IMR-90 (cell line): ENCODE data around the gene FOXC1. TPM values are rescaled to one million over a fixed set of nuclear protein-coding genes. Genes with fewer than 3 reads are reported as not detected.

ENCODE experiments used
- ATAC-seq: fragments of 200-7000 bp; cut with Tn5 transposase; 2 replicates; pipeline ENCODE4 v1.9.1; 2020; ENCODE audit warnings: low read depth, mild to moderate bottlenecking, moderate library complexity
- BruUV-seq: library from RNA; stranded (reverse); fragments of 400-500 nt; replicated peaks from 2 replicates; lab custom pipeline; 2021; lab: Mats Ljungman, UMichigan
- CTCF ChIA-PET: fragments of 300-600 bp; formaldehyde crosslinking; extraction: SDS; loops from one replicate; lab custom pipeline; 2021; ENCODE audit warnings: antibody characterized with exemption; lab: Yijun Ruan, JAX
- POLR2A ChIA-PET: fragments of 300-600 bp; sonication (Branson Sonifier 250); formaldehyde crosslinking; loops from one replicate; lab custom pipeline; 2022; ENCODE audit warnings: antibody characterized with exemption; ENCODE audit not compliant: unreplicated experiment; lab: Charles Lee
- DNase-seq: peaks from one replicate; pipeline ENCODE4 v3.0.0; 2013
- H2AFZ ChIP-seq: replicated peaks from 2 replicates; pipeline ENCODE3; 2013; ENCODE audit warnings: low read length, mild to moderate bottlenecking; ENCODE audit not compliant: poor library complexity
- H2AK5ac ChIP-seq: 2 replicates; pipeline ENCODE4 v1.6.1; 2013; ENCODE audit warnings: low read depth, low read length, inconsistent platforms
- H2AK9ac ChIP-seq: replicated peaks from 2 replicates; pipeline ENCODE3; 2013; ENCODE audit warnings: mild to moderate bottlenecking, low read depth, low read length, moderate library complexity; ENCODE audit not compliant: poor library complexity
- H2BK120ac ChIP-seq: 2 replicates; pipeline ENCODE4 v1.6.1; 2013; ENCODE audit warnings: low read depth, low read length, inconsistent platforms
- H2BK15ac ChIP-seq: 3 replicates; pipeline ENCODE4 v1.6.1; 2013; ENCODE audit warnings: low read depth, low read length, inconsistent platforms
- H2BK20ac ChIP-seq: 2 replicates; pipeline ENCODE4 v1.6.1; 2013; ENCODE audit warnings: low read depth, mild to moderate bottlenecking, inconsistent platforms, low read length, moderate library complexity
- H2BK5ac ChIP-seq: 2 replicates; pipeline ENCODE4 v1.6.1; 2013; ENCODE audit warnings: mild to moderate bottlenecking, low read depth, low read length, inconsistent platforms; ENCODE audit not compliant: poor library complexity, severe bottlenecking
- H3K14ac ChIP-seq: replicated peaks from 2 replicates; pipeline ENCODE4 v1.6.1; 2013; ENCODE audit warnings: low read depth, low read length, inconsistent platforms
- H3K18ac ChIP-seq: 2 replicates; pipeline ENCODE4 v1.6.1; 2013; ENCODE audit warnings: low read depth, low read length, control low read depth
- H3K23ac ChIP-seq: 2 replicates; pipeline ENCODE4 v1.6.1; 2013; ENCODE audit warnings: low read depth, low read length, inconsistent platforms
- H3K27ac ChIP-seq: 2 replicates; pipeline ENCODE4 v1.5.1; 2013; ENCODE audit warnings: mild to moderate bottlenecking, control low read depth, low read length; ENCODE audit not compliant: insufficient read depth
- H3K27me3 ChIP-seq: 2 replicates; pipeline ENCODE4 v1.6.1; 2013; ENCODE audit warnings: low read length; ENCODE audit not compliant: control insufficient read depth, insufficient read depth
- H3K36me3 ChIP-seq: 2 replicates; pipeline ENCODE4 v1.6.1; 2013; ENCODE audit warnings: low read length, mixed read lengths; ENCODE audit not compliant: control insufficient read depth, insufficient read depth
- H3K4ac ChIP-seq: 2 replicates; pipeline ENCODE4 v1.6.1; 2013; ENCODE audit warnings: low read depth, low read length, inconsistent platforms
- H3K4me1 ChIP-seq: 2 replicates; pipeline ENCODE4 v1.6.1; 2013; ENCODE audit warnings: low read length, mixed read lengths; ENCODE audit not compliant: control insufficient read depth, insufficient read depth
- H3K4me2 ChIP-seq: 2 replicates; pipeline ENCODE4 v1.6.1; 2013; ENCODE audit warnings: low read depth, mild to moderate bottlenecking, control low read depth, low read length, moderate library complexity
- H3K4me3 ChIP-seq: 2 replicates; pipeline ENCODE4 v1.5.1; 2013; ENCODE audit warnings: low read depth, mild to moderate bottlenecking, control low read depth, low read length, moderate library complexity; ENCODE audit not compliant: insufficient read depth
- H3K56ac ChIP-seq: 2 replicates; pipeline ENCODE4 v1.6.1; 2013; ENCODE audit warnings: low read length, inconsistent platforms; ENCODE audit not compliant: insufficient read depth; ENCODE audit errors: extremely low read depth
- H3K79me1 ChIP-seq, 2 experiments: 2 replicates each; pipeline ENCODE4 v1.6.1; 2013; ENCODE audit warnings: low read length in 2 of 2, inconsistent platforms in 1 of 2, low read depth in 1 of 2
- H3K9ac ChIP-seq: 2 replicates; pipeline ENCODE4 v1.6.1; 2013; ENCODE audit warnings: low read depth, low read length, control low read depth
- H3K9me1 ChIP-seq: 2 replicates; pipeline ENCODE4 v1.6.1; 2013; ENCODE audit warnings: low read length, inconsistent platforms; ENCODE audit not compliant: insufficient read depth
- H3K9me3 ChIP-seq: 2 replicates; pipeline ENCODE4 v1.6.1; 2013; ENCODE audit warnings: low read length; ENCODE audit not compliant: control insufficient read depth, insufficient read depth
- H4K20me1 ChIP-seq: 2 replicates; pipeline ENCODE4 v1.6.1; 2013; ENCODE audit warnings: low read length, inconsistent platforms; ENCODE audit not compliant: insufficient read depth
- H4K5ac ChIP-seq: 2 replicates; pipeline ENCODE4 v1.6.1; 2013; ENCODE audit warnings: mild to moderate bottlenecking, low read depth, low read length, control low read depth
- H4K8ac ChIP-seq, 2 experiments: 2 replicates each; pipeline ENCODE4 v1.6.1; 2013; ENCODE audit warnings: low read depth in 2 of 2, low read length in 2 of 2, control low read depth in 1 of 2, inconsistent platforms in 1 of 2
- H4K91ac ChIP-seq: 2 replicates; pipeline ENCODE4 v1.6.1; 2013; ENCODE audit warnings: low read depth, low read length, inconsistent platforms; ENCODE audit not compliant: insufficient read depth
- CEBPB ChIP-seq: IDR thresholded peaks from 2 replicates; pipeline ENCODE4 v1.6.1; 2012; ENCODE audit warnings: low read depth, low read length, improper control_type of control experiment
- CHD1 ChIP-seq: IDR thresholded peaks from 2 replicates; pipeline ENCODE4 v1.6.1; 2012; ENCODE audit warnings: low read depth, low read length, improper control_type of control experiment
- FOS ChIP-seq: fragments of 150-350 bp; IDR thresholded peaks from 2 replicates; pipeline ENCODE4 v1.6.1; 2016; ENCODE audit warnings: low read depth, low read length
- MAFK ChIP-seq: IDR thresholded peaks from 2 replicates; pipeline ENCODE4 v1.6.1; 2012; ENCODE audit warnings: low read depth, low read length, improper control_type of control experiment
- MAZ ChIP-seq: IDR thresholded peaks from 2 replicates; pipeline ENCODE4 v1.6.1; 2012; ENCODE audit warnings: low read depth, mild to moderate bottlenecking, low read length, improper control_type of control experiment, moderate library complexity, borderline replicate concordance
- MXI1 ChIP-seq: IDR thresholded peaks from 2 replicates; pipeline ENCODE4 v1.6.1; 2012; ENCODE audit warnings: low read depth, mild to moderate bottlenecking, low read length, moderate library complexity, borderline replicate concordance
- NFE2L2 ChIP-seq: fragments of 150-350 bp; IDR thresholded peaks from 2 replicates; pipeline ENCODE4 v1.6.1; 2016; ENCODE audit warnings: low read depth, mild to moderate bottlenecking, low read length
- POLR2A ChIP-seq: IDR thresholded peaks from 2 replicates; pipeline ENCODE4 v1.6.1; 2012; ENCODE audit warnings: mild to moderate bottlenecking, low read depth, low read length
- RAD21 ChIP-seq: IDR thresholded peaks from 2 replicates; pipeline ENCODE4 v1.6.1; 2012; ENCODE audit warnings: low read length, improper control_type of control experiment
- RCOR1 ChIP-seq: IDR thresholded peaks from 2 replicates; pipeline ENCODE4 v1.6.1; 2012; ENCODE audit warnings: mild to moderate bottlenecking, low read length, improper control_type of control experiment; ENCODE audit not compliant: insufficient replicate concordance
- RFX5 ChIP-seq: IDR thresholded peaks from 2 replicates; pipeline ENCODE4 v1.8.0; 2012; ENCODE audit warnings: low read depth, mild to moderate bottlenecking, low read length, moderate library complexity
- SMC3 ChIP-seq: fragments of 150-350 bp; IDR thresholded peaks from 2 replicates; pipeline ENCODE4 v1.6.1; 2016; ENCODE audit warnings: low read depth, mild to moderate bottlenecking, antibody characterized with exemption, low read length, moderate library complexity
- WGBS, 2 experiments: methylation state at CpG; one replicate each; pipeline versions ENCODE4 v1.1.5 to v1.1.7; 2013; ENCODE audit warnings: missing lambda C conversion rate in 2 of 2; ENCODE audit not compliant: insufficient read length in 1 of 2; ENCODE audit errors: extremely low coverage in 2 of 2; 5-methylcytosine and 5-hydroxymethylcytosine counted together
- dilution Hi-C: fragments of 300-500 bp; cut with HindIII; formaldehyde crosslinking; loops from one replicate; pipeline ENCODE4 v1.14.3; 2018; ENCODE audit warnings: low sequenced_read_pairs; ENCODE audit not compliant: unreplicated experiment
- in situ Hi-C: fragments of 300-500 bp; cut with MboI; formaldehyde crosslinking; loops from 3 replicates; pipeline ENCODE4 v1.14.3; 2019; ENCODE audit warnings: low sequenced_read_pairs, inconsistent platforms, mixed read lengths
- intact Hi-C: fragments of 100-400 bp; cut with micrococcal nuclease; formaldehyde crosslinking; loops from 2 replicates; pipeline ENCODE4 v1.10.0; 2022
- polyA plus RNA-seq, 3 experiments: library from polyadenylated mRNA; depleted of rRNA; stranded (reverse); fragments of >200 nt; gene quantifications; 2 replicates each; pipeline ENCODE4 v1.2.3, GENCODE V29; 2012; ENCODE audit warnings: low replicate concordance in 1 of 3
- total RNA-seq: library from RNA; depleted of rRNA; stranded (reverse); fragments of >200 nt; gene quantifications from 2 replicates; pipeline ENCODE4 v1.2.3, GENCODE V29; 2012
- TF ChIP-seq, protein P1 (sequence below): fragments of 150-350 bp; IDR thresholded peaks from 2 replicates; pipeline ENCODE4 v1.6.1; 2017; ENCODE audit warnings: mild to moderate bottlenecking, antibody characterized with exemption, low read length, low read depth
- TF ChIP-seq, protein P2 (sequence below): fragments of 150-350 bp; IDR thresholded peaks from 2 replicates; pipeline ENCODE4 v1.6.1; 2016; ENCODE audit warnings: low read depth, mild to moderate bottlenecking, low read length, moderate library complexity, borderline replicate concordance
- TF ChIP-seq, protein P3 (sequence below): conservative IDR thresholded peaks from 2 replicates; pipeline ENCODE4 v1.5.1; 2012; ENCODE audit warnings: mild to moderate bottlenecking, low read depth, low read length, improper control_type of control experiment

The FOXC1 gene
- total and polyA plus RNA-seq, 2 of the 4 experiments (the other 2 are of a cell fraction) = 1.3 to 4.0 TPM

DNA sequence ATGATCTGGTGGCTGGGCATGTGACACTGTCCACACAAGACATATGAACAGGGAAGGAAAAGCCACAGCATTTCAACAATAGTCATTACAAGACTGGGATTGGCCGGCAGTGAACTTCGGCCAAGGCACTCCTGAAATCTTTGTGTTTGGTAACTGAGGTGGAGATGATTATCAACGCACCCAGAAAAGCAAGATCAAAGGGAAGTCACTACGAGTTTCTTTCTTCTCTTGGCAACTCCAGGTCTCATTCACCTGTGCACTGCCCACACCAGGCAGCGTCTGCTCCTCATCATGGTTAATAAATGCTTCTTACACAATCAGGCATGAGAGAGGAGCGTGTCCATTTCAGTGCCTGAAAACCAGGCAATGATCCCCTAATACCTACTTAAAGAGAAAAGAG, 20.5 kb upstream of the FOXC1 start:
- dilution Hi-C loops = no loop called here
- BruUV-seq = no TSS peak
- 83% methylated on average over 2 of the region's 6 CpGs; no CpG with 5 or more reads in 1 of the 2 experiments for WGBS, 2 experiments

More for the DNA sequence above, 20.5 kb upstream of the FOXC1 start:
- ATAC-seq (no peak), DNase-seq (no peak)
- Histone ChIP-seq H2BK20ac (no peak overlapping the region), H3K9ac (no peak overlapping the region), H2BK15ac (no peak overlapping the region), H3K4me3 (no peak overlapping the region), H4K8ac (no peak overlapping the region), H2AK9ac (no peak overlapping the region), H3K4ac (no peak overlapping the region), H4K20me1 (no peaks in the 10 kb centered on the region), H3K4me2 (no peak overlapping the region), H3K27me3 (peaks cover 42% of the 10 kb centered on the region), H2AK5ac (no peak overlapping the region), H4K5ac (no peak overlapping the region), H3K4me1 (no peaks in the 10 kb centered on the region), H2BK120ac (no peak overlapping the region), H3K56ac (no peak overlapping the region), H3K18ac (no peak overlapping the region), H2BK5ac (no peak overlapping the region), H4K91ac (no peak overlapping the region), H3K79me1 (no peaks in the 10 kb centered on the region), H3K36me3 (no peaks in the 10 kb centered on the region), H3K9me3 (peaks cover 3% of the 10 kb centered on the region), H3K27ac (no peak overlapping the region), H2AFZ (no peak overlapping the region), H3K23ac (no peak overlapping the region), H3K14ac (no peak overlapping the region), H3K9me1 (no peaks in the 10 kb centered on the region)
- ChIA-PET POLR2A (no interaction called here), CTCF (no interaction called here)
- in situ Hi-C loops (no loop called here), intact Hi-C loops (no loop called here)
- TF ChIP-seq, protein P1, sequence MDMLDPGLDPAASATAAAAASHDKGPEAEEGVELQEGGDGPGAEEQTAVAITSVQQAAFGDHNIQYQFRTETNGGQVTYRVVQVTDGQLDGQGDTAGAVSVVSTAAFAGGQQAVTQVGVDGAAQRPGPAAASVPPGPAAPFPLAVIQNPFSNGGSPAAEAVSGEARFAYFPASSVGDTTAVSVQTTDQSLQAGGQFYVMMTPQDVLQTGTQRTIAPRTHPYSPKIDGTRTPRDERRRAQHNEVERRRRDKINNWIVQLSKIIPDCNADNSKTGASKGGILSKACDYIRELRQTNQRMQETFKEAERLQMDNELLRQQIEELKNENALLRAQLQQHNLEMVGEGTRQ = no peak
- TF ChIP-seq RAD21 (no peak), RCOR1 (no peak), RFX5 (no peak), POLR2A (no peak), SMC3 (no peak), CHD1 (no peak), NFE2L2 (no peak), FOS (no peak), CEBPB (no peak), MXI1 (no peak), MAFK (no peak), MAZ (no peak)
- TF ChIP-seq, protein P2, sequence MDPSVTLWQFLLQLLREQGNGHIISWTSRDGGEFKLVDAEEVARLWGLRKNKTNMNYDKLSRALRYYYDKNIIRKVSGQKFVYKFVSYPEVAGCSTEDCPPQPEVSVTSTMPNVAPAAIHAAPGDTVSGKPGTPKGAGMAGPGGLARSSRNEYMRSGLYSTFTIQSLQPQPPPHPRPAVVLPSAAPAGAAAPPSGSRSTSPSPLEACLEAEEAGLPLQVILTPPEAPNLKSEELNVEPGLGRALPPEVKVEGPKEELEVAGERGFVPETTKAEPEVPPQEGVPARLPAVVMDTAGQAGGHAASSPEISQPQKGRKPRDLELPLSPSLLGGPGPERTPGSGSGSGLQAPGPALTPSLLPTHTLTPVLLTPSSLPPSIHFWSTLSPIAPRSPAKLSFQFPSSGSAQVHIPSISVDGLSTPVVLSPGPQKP = no peak
- TF ChIP-seq, protein P3, sequence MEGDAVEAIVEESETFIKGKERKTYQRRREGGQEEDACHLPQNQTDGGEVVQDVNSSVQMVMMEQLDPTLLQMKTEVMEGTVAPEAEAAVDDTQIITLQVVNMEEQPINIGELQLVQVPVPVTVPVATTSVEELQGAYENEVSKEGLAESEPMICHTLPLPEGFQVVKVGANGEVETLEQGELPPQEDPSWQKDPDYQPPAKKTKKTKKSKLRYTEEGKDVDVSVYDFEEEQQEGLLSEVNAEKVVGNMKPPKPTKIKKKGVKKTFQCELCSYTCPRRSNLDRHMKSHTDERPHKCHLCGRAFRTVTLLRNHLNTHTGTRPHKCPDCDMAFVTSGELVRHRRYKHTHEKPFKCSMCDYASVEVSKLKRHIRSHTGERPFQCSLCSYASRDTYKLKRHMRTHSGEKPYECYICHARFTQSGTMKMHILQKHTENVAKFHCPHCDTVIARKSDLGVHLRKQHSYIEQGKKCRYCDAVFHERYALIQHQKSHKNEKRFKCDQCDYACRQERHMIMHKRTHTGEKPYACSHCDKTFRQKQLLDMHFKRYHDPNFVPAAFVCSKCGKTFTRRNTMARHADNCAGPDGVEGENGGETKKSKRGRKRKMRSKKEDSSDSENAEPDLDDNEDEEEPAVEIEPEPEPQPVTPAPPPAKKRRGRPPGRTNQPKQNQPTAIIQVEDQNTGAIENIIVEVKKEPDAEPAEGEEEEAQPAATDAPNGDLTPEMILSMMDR = no peak
